HG02678 (cell line): ENCODE data around the gene KLC4.

ENCODE experiments used
- ATAC-seq: cut with Tn5 transposase; IDR thresholded peaks from one replicate; pipeline ENCODE4 v1.9.1; 2021; ENCODE audit warnings: mild to moderate bottlenecking, moderate library complexity; ENCODE audit not compliant: unreplicated experiment

Gene KLC4

GRCh38 chr6:43120944-43121913 lies 61.8 kb downstream of the KLC4 start:
- no peak for ATAC-seq

DNA sequence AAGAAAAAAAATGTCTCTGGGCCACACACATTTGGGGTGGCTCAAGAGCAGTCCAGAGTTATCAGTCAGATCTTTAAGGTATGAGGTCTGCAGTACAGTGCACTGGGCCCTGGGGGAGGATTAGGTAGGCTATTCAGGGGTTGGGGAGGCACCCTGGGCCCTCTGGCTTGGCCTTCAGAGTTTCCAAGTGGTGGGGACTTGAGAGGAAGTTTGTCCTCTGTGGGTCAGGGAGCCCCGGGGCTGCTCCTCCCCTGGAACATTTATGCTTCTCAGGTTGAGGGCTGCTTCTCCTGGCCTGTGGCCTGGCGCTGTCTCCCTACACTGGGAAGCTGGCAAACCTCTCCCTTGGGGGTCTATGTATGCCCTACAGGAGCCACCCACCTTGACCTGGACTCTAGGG lies 62.7 kb downstream of the KLC4 start:
- no peak for ATAC-seq

- no peak for ATAC-seq
Observed at GRCh38 chr6:43123461-43124314, 64.3 kb downstream of the KLC4 start.

- ATAC-seq: no peak
Observed at GRCh38 chr6:43124481-43124880, 65.0 kb downstream of the KLC4 start.
